ENCODE measurements around the gene CCDC71. TPM values are rescaled to one million over a fixed set of nuclear protein-coding genes. Genes with fewer than 3 reads are reported as not detected.

The CCDC71 gene
- total RNA-seq, 1 donor from 2014 or later, result 22.1 TPM

- Mint-ChIP-seq H3K36me3 (ENCODE audit: unreplicated experiment) (no peaks in the 10 kb centered on the region), H3K9me3 (ENCODE audit: unreplicated experiment) (peaks cover 11% of the 10 kb centered on the region), H3K27me3 (ENCODE audit: unreplicated experiment) (peaks cover 5% of the 10 kb centered on the region), H3K4me3 (ENCODE audit: unreplicated experiment) (no peak overlapping the region), H3K27ac (ENCODE audit: unreplicated experiment) (no peak overlapping the region), H3K4me1 (ENCODE audit: low read depth, unreplicated experiment) (peaks cover 15% of the 10 kb centered on the region)
- TF ChIP-seq, protein P1, sequence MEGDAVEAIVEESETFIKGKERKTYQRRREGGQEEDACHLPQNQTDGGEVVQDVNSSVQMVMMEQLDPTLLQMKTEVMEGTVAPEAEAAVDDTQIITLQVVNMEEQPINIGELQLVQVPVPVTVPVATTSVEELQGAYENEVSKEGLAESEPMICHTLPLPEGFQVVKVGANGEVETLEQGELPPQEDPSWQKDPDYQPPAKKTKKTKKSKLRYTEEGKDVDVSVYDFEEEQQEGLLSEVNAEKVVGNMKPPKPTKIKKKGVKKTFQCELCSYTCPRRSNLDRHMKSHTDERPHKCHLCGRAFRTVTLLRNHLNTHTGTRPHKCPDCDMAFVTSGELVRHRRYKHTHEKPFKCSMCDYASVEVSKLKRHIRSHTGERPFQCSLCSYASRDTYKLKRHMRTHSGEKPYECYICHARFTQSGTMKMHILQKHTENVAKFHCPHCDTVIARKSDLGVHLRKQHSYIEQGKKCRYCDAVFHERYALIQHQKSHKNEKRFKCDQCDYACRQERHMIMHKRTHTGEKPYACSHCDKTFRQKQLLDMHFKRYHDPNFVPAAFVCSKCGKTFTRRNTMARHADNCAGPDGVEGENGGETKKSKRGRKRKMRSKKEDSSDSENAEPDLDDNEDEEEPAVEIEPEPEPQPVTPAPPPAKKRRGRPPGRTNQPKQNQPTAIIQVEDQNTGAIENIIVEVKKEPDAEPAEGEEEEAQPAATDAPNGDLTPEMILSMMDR (IDR thresholded peaks at IDR 0.05; ENCODE audit: partially characterized antibody, unreplicated experiment), result no peak
- no peak for DNase-seq
Observed at GRCh38 chr3:49161197-49161596, 4.9 kb downstream of the CCDC71 start.

DNA sequence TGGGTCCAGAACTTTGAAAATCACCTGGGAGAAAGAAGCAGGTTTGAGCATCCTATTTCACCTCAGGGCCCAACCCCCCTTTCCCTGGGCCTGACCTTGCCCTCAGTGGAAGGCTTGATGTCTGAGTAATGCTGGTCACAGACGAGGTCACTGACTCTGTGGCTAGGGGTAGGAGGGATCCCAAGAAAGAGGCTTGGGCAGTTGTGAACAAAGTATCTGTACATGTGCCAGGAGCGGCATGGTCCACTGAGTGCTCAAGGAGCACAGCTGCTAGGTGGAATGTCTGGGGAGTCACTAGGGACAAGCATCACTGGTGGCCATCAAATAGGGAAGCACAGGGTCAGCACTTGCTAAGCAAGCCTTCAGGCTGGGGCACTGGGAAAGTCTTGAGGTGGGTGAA, 7.3 kb downstream of the CCDC71 start:
- H3K36me3 Mint-ChIP-seq (ENCODE audit: unreplicated experiment), result no peaks in the 10 kb centered on the region
- no peak overlapping the region for H3K27ac Mint-ChIP-seq (ENCODE audit: unreplicated experiment)
- H3K4me3 Mint-ChIP-seq (ENCODE audit: unreplicated experiment), result no peak overlapping the region
- H3K27me3 Mint-ChIP-seq (ENCODE audit: unreplicated experiment), result no peaks in the 10 kb centered on the region
- peaks cover 6% of the 10 kb centered on the region for H3K4me1 Mint-ChIP-seq (ENCODE audit: low read depth, unreplicated experiment)
- TF ChIP-seq, protein P1 (IDR thresholded peaks at IDR 0.05; ENCODE audit: partially characterized antibody, unreplicated experiment), result no peak
- DNase-seq, result no peak
- H3K9me3 Mint-ChIP-seq (ENCODE audit: unreplicated experiment), result peaks cover 2% of the 10 kb centered on the region

DNA sequence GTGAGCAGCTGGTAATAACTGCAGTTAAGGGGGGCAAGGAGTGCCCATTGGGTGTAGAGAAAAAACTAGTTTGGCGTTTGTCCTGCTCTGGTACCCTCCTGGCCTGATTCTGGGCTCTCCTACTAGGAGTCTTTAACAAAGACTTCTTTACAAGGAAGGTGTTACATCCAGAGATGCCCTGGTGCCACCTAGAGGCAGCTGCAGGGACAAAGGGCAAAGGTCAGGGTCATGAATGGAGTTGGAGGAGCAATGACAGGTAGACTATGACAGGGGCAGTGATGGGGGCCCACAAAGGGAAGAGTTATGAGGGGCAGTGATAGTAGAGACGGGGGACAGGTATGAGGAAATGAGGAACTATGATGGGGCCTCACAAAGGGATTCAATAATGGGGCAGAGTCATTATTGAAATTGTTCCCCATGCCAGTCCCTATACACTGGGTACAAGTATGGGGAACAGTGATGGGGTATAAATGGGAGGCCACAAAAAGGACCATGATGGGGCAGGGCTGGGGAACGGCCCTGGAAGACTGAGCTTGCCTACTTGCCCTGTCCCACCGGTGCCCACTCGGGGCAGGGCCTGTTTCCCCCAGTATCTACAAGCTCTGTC, 7.9 kb downstream of the CCDC71 start:
- peak; percentile 61 for DNase-seq
- H3K9me3 Mint-ChIP-seq (ENCODE audit: unreplicated experiment), result peaks cover 2% of the 10 kb centered on the region
- H3K27ac Mint-ChIP-seq (ENCODE audit: unreplicated experiment), result no peak overlapping the region
- H3K36me3 Mint-ChIP-seq (ENCODE audit: unreplicated experiment), result no peaks in the 10 kb centered on the region
- H3K4me3 Mint-ChIP-seq (ENCODE audit: unreplicated experiment), result no peak overlapping the region
- TF ChIP-seq, protein P1 (IDR thresholded peaks at IDR 0.05; ENCODE audit: partially characterized antibody, unreplicated experiment), result peak; percentile 19
- peaks cover 6% of the 10 kb centered on the region for H3K4me1 Mint-ChIP-seq (ENCODE audit: low read depth, unreplicated experiment)
- no peaks in the 10 kb centered on the region for H3K27me3 Mint-ChIP-seq (ENCODE audit: unreplicated experiment)

GRCh38 chr3:49157289-49157688, 8.8 kb downstream of the CCDC71 start:
- no peaks in the 10 kb centered on the region for H3K36me3 Mint-ChIP-seq (ENCODE audit: unreplicated experiment)
- H3K4me1 Mint-ChIP-seq (ENCODE audit: low read depth, unreplicated experiment), result peaks cover 6% of the 10 kb centered on the region
- no peak for DNase-seq
- H3K27ac Mint-ChIP-seq (ENCODE audit: unreplicated experiment), result no peak overlapping the region
- no peaks in the 10 kb centered on the region for H3K27me3 Mint-ChIP-seq (ENCODE audit: unreplicated experiment)
- no peak overlapping the region for H3K4me3 Mint-ChIP-seq (ENCODE audit: unreplicated experiment)
- peaks cover 2% of the 10 kb centered on the region for H3K9me3 Mint-ChIP-seq (ENCODE audit: unreplicated experiment)
- TF ChIP-seq, protein P1 (IDR thresholded peaks at IDR 0.05; ENCODE audit: partially characterized antibody, unreplicated experiment), result no peak

DNA sequence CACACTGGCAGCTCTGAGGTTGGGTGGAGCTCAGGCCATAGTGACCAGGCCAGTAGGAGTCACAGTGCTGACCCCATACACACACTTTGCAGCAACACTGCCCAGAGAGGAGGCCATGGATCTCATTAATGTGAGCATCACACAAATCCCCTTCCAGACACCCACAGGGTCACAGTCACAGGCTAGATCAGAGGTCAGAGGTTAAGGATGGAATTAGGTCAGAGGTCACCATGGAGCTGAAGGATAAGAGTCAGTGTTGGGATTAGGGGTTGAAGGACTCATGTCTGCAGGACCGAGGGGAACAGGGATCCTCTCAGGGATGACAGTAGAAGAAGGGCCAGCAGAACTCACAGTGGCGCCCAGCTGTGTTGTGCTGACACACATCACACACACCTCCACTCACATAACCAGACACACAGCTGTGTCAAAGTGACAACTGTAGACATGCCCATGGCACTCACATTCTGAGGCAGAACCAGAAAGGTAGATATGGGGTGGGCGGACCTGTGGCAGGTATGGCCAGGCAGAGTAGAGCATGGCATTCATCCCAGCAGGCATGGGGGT, 12.7 kb downstream of the CCDC71 start:
- Mint-ChIP-seq H3K27me3 (ENCODE audit: unreplicated experiment) (no peaks in the 10 kb centered on the region), H3K9me3 (ENCODE audit: unreplicated experiment) (peaks cover 2% of the 10 kb centered on the region), H3K36me3 (ENCODE audit: unreplicated experiment) (no peaks in the 10 kb centered on the region), H3K4me3 (ENCODE audit: unreplicated experiment) (no peak overlapping the region), H3K27ac (ENCODE audit: unreplicated experiment) (no peak overlapping the region), H3K4me1 (ENCODE audit: low read depth, unreplicated experiment) (peaks cover 3% of the 10 kb centered on the region)
- no peak for DNase-seq
- TF ChIP-seq, protein P1 (IDR thresholded peaks at IDR 0.05; ENCODE audit: partially characterized antibody, unreplicated experiment), result no peak

All from glutamatergic neuron (in vitro differentiated cells).